ENCODE measurements around the gene GBX2.

Gene GBX2

GRCh38 chr2:236168110-236169080 lies at the start of gene GBX2:
Gene GBX2 (minus strand): TSS chr2:236168386. CDS start chr2:236167971, 415 bp downstream.
- DNase-seq, result no peak

DNA sequence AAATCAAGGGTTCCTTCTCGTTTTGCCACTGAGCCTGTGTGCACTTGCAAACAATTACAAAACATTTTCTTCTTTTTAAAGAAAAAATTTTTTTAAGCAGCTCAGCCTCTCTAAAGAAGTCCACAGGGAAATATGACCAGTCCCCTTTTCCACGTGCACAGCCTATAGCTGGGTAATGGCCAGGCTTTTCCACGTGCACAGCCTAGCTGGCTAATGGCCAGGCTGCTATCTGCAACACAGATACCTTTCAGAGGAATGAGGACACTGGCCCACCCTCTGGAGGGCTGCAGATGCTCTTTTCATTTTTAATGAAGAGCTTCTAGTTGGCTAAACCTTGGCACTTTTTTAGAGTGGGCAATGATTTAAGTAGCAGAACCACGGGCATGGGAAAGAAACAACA lies 49.7 kb upstream of the GBX2 start:
- DNase-seq, result no peak

GRCh38 chr2:236216711-236217110 lies 48.5 kb upstream of the GBX2 start:
- no peak for DNase-seq

DNA sequence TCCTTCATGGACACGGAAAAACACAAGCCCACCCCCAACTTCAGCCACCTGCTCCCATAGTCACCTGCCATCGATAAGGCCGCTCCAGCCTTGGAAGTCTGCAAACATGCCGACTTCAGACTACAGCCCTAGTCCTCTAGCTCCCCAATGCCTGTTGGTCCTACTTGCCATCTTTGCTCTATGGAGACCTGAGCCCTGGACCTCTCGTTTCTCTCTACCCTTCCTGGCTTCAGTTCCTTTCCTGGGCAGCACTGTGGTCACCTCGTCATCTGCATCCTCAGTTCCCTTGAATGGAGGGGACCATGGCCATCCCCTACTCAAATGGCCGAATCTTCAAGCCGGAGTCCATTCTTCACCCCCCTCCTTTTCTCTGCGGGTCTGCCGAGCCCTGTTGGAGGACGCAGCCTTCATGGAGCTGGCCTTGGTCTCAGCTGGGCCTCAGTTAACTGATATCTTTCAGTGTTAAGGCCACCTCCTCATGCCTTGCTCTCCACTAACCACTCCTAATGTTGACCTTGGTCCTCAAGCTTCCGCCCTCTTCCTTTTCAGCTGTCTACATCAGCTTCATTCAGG lies 47.7 kb upstream of the GBX2 start:
- no peak for DNase-seq

DNA sequence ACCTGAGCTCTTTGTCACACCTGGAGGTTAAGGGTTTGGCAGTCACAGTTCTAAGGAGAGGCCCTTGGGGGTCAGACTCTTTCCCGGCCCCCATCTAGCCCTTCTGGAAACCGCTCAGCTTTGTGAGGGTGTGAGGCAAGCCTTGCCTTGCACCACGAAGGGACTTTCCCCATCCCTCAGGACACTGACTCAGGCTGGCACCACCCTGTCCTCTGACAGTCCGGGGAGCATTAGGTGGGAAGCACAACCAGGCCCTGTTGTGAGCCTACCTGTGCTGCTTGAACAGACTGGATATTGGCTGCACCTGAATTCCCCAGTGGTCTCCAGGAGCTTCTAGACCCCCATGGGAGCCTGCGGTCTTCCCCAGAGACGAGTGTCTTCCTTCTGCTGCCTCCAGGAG lies 47.0 kb upstream of the GBX2 start:
- DNase-seq, result no peak

DNA sequence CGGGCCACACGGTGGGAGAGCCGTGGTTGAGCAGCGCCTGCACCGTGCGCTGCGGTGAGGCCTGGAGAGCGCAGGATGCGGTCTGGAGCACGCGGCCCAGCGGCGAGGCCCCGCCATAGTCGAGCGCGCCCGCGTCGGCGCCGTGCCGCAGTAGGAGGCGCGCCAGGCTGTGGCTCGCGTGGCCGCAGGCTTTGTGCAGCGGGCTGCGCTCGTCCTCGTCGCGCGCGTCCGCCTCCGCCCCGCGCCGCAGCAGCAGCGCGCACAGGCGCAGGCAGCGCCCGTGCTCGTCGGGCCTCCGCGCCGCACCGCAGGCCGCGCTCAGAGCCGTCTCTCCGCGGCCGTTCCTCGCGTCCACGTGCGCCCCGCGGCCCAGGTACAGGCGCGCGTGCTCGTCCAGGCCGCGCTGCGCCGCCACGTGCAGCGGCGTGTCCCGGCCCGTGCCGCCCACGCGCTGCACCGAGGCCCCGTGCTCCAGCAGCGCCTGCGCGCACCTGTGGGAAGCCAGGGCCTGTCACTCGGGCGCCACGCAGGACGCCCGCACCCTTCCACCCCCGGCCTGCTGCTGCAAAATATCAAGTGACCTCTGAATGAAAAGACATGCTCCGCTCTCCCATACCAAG lies 46.3 kb upstream of the GBX2 start:
- no peak for DNase-seq

- no peak for DNase-seq
These were observed 43.1 kb upstream of the GBX2 start for GRCh38 chr2:236211296-236211695.

DNA sequence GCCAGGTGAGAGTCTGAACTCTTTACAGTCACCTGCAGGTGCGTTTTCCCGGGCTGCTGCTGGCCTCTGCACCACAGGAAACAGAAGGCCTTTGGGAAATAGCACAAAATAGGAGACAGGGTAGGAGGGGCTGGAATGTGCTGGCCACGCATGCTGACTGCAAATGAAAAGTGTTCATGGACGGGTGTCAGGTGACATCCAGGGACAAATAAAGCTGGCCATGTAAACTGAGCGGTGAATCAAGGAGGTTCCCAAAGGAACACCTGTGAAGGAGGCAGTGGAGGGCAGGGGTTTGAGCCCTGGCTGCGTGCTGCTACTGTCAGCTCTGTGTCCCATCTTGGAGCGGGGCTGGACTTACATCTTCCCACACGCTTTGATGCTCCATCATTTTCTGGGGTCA lies 42.4 kb upstream of the GBX2 start:
- DNase-seq, result no peak

DNA sequence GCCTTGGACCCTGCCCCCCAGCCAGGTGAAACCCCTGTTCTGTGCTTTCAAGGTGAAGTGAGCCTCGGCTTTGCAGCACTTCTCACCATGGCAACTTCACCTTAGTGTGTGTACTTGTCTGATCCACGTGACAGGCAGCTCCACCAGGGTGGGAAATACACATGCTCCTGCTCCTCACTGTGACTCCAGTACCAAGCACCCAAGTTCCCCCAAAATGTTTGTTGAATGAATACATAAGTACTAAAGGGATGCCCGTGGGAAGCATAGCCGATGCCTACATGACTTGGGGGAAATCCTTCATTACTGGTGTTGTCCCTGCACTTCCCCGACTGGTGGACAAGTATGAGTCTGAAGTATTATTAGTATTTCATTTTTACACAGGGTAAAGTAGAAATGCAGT lies 41.8 kb upstream of the GBX2 start:
- no peak for DNase-seq

DNA sequence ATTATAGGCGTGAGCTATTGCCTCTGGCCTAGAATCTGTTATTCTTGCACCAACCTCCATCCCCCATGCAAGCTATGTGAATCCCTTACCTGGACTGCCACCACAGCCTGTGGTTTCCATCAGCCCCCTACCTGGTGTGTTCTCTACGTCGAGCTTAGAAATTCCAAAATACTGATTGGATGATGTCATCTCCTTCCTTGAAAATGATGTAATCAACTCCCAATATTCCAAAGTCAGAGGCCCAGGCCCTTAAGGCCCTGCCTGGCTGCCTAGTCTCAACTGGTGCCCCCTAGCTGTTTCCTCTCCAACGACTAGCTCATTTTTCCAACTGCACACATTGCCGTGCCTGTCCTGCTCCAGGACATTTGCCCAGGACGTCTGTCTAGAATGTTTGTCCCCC lies 41.3 kb upstream of the GBX2 start:
- DNase-seq, result no peak

DNA sequence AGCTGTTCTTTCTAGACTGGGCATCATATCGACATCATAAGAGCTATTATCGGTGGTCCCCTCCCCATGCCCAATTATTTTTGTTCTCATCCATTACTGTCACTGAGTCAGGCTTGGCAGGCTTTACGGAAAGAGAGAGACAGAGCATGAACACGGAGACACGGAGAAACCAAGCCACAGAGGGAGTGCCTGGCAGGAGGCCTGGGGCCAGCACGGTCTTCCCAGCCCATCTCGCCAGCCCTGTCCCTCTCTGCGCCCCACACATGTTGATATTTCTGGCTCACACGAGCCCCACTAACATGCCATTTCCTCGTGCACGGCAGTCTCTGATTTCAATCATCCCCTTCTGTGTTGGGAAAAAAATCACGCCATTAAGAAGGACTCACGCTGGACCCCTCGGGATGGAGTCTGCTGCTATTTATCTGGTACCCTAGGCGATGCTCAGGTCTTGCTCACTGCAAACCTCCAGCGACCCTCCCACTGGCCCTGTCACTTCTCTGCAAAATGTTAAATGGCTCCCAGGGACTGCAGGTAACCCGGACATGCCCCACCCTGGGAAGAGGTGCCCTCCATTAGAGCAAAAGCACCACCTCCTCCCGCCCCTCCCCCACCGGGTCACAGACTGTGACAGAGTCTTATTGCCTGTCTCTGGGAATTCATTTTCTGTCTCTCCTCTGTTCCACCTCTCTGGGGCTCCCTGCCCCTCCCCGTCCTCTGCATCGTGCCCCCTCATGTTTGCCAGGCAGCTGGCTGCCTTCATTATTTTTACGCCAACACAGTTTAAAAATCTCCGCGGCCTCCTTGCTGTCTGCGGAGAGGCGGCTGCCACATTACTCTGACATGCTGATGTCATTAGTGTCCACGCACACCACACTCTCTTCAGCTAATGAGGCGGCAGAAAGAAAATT lies 40.1 kb upstream of the GBX2 start:
- no peak for DNase-seq

DNA sequence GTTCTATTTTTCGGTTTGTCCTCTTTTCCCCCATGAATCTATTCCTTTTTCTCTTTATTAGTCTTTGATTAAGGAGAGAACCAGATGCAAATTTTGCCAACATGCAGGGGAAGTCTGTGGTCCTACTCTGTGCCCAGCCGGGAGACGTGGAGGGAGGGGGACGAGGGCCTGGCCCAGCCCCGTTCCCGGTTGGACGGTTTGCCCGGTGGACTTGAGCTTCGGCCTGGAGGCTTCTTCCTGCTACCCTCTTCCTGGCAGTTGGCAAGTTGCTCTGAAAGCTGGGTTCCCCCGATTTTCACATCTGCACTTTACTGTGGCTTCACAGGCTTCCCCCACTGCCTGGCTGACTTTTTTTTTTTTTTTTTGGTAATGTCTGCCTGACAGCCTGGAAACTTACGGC lies 39.3 kb upstream of the GBX2 start:
- DNase-seq, result no peak

- no peak for DNase-seq
These were observed 37.9 kb upstream of the GBX2 start for GRCh38 chr2:236205867-236206645.

DNA sequence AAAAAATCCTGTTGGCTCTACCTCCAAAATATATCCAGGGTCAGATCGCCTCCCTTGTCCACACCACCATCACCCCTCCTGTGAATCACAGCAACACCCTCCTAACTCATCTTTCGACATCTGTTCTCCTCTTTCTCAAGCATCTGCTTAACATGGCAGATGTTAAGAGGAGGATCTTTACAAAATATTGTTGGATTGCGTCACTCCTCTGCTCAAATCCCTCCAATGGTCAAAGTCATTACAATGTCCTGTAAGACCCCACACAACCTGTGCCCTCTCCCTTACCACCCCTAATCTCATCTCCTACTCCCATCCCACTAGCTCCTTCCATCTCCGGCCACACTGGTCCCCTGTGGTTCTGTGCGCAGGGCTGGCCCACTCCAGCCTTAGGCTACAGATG lies 36.8 kb upstream of the GBX2 start:
- DNase-seq, result no peak

- no peak for DNase-seq
These were observed 32.2 kb upstream of the GBX2 start for GRCh38 chr2:236200378-236200777.

DNA sequence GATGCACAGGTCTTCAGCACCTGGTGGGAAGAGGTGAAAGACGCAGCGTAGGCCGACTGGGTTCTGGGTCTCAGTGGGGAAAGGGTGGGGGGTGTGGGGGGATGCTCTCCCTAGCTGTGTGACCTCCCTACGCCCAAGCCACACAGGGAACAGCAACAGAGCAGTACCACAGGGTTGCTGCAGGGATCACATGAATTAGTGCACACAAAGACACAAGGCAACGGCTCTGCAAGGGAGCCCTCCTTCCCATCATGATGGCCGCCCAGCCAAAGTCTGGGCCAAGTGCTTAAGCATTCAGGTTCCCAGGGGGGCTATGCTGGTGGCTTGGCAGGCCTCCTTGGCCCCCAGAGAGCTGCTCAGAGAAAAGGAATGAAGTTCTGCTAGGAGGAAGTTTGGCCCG lies 28.2 kb upstream of the GBX2 start:
- no peak for DNase-seq

- no peak for DNase-seq
These were observed 27.5 kb upstream of the GBX2 start for GRCh38 chr2:236195726-236196125.

GRCh38 chr2:236194786-236195185 lies 26.6 kb upstream of the GBX2 start:
- DNase-seq, result no peak

GRCh38 chr2:236193026-236193425 lies 24.8 kb upstream of the GBX2 start:
- DNase-seq, result no peak

DNA sequence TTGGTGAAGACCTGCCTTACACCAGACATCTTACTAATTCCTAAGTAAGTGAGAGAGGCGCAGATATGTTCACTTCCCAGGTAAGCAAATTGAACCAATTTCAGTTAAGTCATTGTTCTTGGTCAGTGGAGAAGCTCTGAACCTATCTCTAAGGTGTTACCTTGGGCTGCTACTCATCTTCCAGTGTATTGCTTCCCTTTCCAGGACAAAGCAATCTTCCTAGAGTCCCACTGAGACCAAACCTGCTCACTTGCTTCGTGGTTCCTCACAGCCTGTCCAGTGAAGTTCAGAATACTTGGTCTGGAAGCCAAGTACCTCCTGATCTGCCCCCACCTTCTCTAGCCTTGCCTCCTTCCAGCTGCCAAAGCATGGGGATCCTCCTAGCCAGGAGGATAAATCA lies 22.5 kb upstream of the GBX2 start:
- no peak for DNase-seq

GRCh38 chr2:236184701-236185100 lies 16.5 kb upstream of the GBX2 start:
- DNase-seq, result no peak

DNA sequence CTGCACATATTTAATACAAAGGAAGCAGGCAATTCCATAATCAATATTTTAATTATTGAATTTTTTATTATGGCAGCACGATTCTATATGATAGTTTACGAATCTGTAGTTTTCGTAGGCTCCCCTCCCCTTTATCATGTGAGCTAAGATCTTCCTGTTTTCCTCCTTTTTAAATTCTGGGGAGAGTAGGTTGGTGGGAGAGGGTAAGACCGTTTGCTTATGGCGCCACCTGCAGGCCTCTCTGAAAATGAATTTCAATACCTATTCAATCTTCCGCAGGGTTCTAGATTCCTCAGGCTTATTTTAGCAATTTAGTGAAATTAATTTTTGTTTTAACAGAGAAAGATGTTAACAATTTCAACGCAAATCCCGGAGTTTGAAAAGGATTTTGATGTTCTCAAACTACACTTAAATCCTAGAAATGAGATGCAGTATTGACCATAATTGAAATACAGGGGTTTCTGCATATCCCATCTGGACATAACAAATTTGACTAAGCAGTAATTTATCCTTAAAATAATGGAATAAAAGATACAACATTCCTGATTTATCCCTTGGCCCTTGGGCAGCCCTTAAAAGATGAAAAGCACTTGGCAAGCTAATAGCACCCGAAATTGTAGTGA lies 12.8 kb upstream of the GBX2 start:
- DNase-seq, result no peak
